HEK293 (cell line): ENCODE data around the gene SH3RF1.

Experiments used
- CTCF ChIA-PET: fragments of 350-600 bp; formaldehyde crosslinking; extraction: SDS; loops from one replicate; lab custom pipeline; 2021; ENCODE audit warnings: antibody characterized with exemption; lab: Yijun Ruan, JAX
- POLR2A ChIA-PET: fragments of 300-600 bp; formaldehyde crosslinking; extraction: SDS; loops from one replicate; lab custom pipeline; 2020; ENCODE audit warnings: antibody characterized with exemption, inconsistent platforms; lab: Yijun Ruan, JAX
- H3K27ac ChIP-seq: fragments of 200-500 bp; sonication (Bioruptor generic); 2 replicates; pipeline ENCODE4 v1.5.1; 2014; ENCODE audit warnings: low read depth, low read length, control low read depth, inconsistent platforms; ENCODE audit errors: extremely low read depth
- H3K36me3 ChIP-seq, 2 experiments: fragments of 200-500 bp in 1 of 2; sonication (Bioruptor generic) in 1 of 2; 1 replicate in 1 of 2; 2 replicates in 1 of 2; pipeline ENCODE4 v1.5.1; 2014 to 2017; ENCODE audit warnings: inconsistent platforms in 2 of 2, low read length in 2 of 2; ENCODE audit not compliant: control insufficient read depth in 2 of 2, insufficient read depth in 1 of 2
- H3K4me1 ChIP-seq: fragments of 200-500 bp; sonication (Bioruptor generic); 2 replicates; pipeline ENCODE4 v1.5.1; 2014; ENCODE audit warnings: mild to moderate bottlenecking, low read length, inconsistent platforms; ENCODE audit not compliant: control insufficient read depth, insufficient read depth
- H3K4me3 ChIP-seq: 2 replicates; pipeline ENCODE4 v1.5.1; 2011; ENCODE audit warnings: low read depth, mild to moderate bottlenecking, control low read depth, low read length, moderate library complexity
- H3K9me3 ChIP-seq: fragments of 200-500 bp; sonication (Bioruptor generic); 2 replicates; pipeline ENCODE4 v1.5.1; 2014; ENCODE audit warnings: low read depth, low read length, inconsistent platforms; ENCODE audit not compliant: control insufficient read depth, insufficient read depth
- ATF2 ChIP-seq: fragments of 450-650 bp; formaldehyde crosslinking; IDR thresholded peaks from 2 replicates; pipeline ENCODE4 v1.5.1; 2016; ENCODE audit warnings: missing biosample characterization, missing genetic modification characterization, low read depth
- KLF10 ChIP-seq: fragments of 450-650 bp; IDR thresholded peaks from 2 replicates; pipeline ENCODE4 v1.5.1; 2018; ENCODE audit warnings: missing biosample characterization, mild to moderate bottlenecking, missing genetic modification characterization
- MYNN ChIP-seq: fragments of 450-650 bp; formaldehyde crosslinking; IDR thresholded peaks from 2 replicates; pipeline ENCODE4 v1.5.1; 2016; ENCODE audit warnings: missing biosample characterization, missing genetic modification characterization, borderline replicate concordance
- SCRT2 ChIP-seq: fragments of 450-650 bp; formaldehyde crosslinking; IDR thresholded peaks from 2 replicates; pipeline ENCODE4 v1.5.1; 2016; ENCODE audit warnings: missing biosample characterization, missing genetic modification characterization
- SP7 ChIP-seq: fragments of 450-650 bp; formaldehyde crosslinking; IDR thresholded peaks from 2 replicates; pipeline ENCODE4 v1.5.1; 2016; ENCODE audit warnings: missing biosample characterization, missing genetic modification characterization
- ZFP37 ChIP-seq: fragments of 450-650 bp; formaldehyde crosslinking; IDR thresholded peaks from 2 replicates; pipeline ENCODE4 v1.5.1; 2016; ENCODE audit warnings: missing biosample characterization, missing genetic modification characterization
- ZNF10 ChIP-seq: fragments of 450-650 bp; formaldehyde crosslinking; IDR thresholded peaks from 2 replicates; pipeline ENCODE4 v1.5.1; 2017; ENCODE audit warnings: missing biosample characterization, missing genetic modification characterization
- ZNF112 ChIP-seq: fragments of 450-650 bp; formaldehyde crosslinking; IDR thresholded peaks from 2 replicates; pipeline ENCODE4 v1.5.0; 2017; ENCODE audit warnings: missing biosample characterization, missing genetic modification characterization
- ZNF146 ChIP-seq: fragments of 450-650 bp; formaldehyde crosslinking; IDR thresholded peaks from 2 replicates; pipeline ENCODE4 v1.5.1; 2016; ENCODE audit warnings: missing biosample characterization, missing genetic modification characterization
- ZNF148 ChIP-seq: fragments of 450-650 bp; formaldehyde crosslinking; IDR thresholded peaks from 2 replicates; pipeline ENCODE4 v1.5.0; 2017; ENCODE audit warnings: missing biosample characterization, missing genetic modification characterization, borderline replicate concordance
- ZNF18 ChIP-seq: fragments of 450-650 bp; formaldehyde crosslinking; IDR thresholded peaks from 2 replicates; pipeline ENCODE4 v1.5.1; 2016; ENCODE audit warnings: missing biosample characterization, missing genetic modification characterization
- ZNF660 ChIP-seq: fragments of 450-650 bp; IDR thresholded peaks from 2 replicates; pipeline ENCODE4 v1.5.1; 2018; ENCODE audit warnings: missing biosample characterization, mild to moderate bottlenecking, missing genetic modification characterization
- ZNF701 ChIP-seq: fragments of 450-650 bp; formaldehyde crosslinking; IDR thresholded peaks from 2 replicates; pipeline ENCODE4 v1.5.1; 2016; ENCODE audit warnings: missing biosample characterization, missing genetic modification characterization
- ZNF768 ChIP-seq: fragments of 450-650 bp; formaldehyde crosslinking; IDR thresholded peaks from 2 replicates; pipeline ENCODE4 v1.5.1; 2018; ENCODE audit warnings: missing biosample characterization, mild to moderate bottlenecking, missing genetic modification characterization
- ZNF792 ChIP-seq: fragments of 450-650 bp; formaldehyde crosslinking; IDR thresholded peaks from 2 replicates; pipeline ENCODE4 v1.5.1; 2016; ENCODE audit warnings: missing biosample characterization, missing genetic modification characterization
- TF ChIP-seq, protein P1 (sequence below): fragments of 450-650 bp; formaldehyde crosslinking; IDR thresholded peaks from 2 replicates; pipeline ENCODE4 v1.5.1; 2016; ENCODE audit warnings: missing biosample characterization, missing genetic modification characterization
- TF ChIP-seq, protein P2 (sequence below): fragments of 450-650 bp; formaldehyde crosslinking; IDR thresholded peaks from 2 replicates; pipeline ENCODE4 v1.5.1; 2016; ENCODE audit warnings: missing biosample characterization, missing genetic modification characterization

SH3RF1 gene

GRCh38 chr4:169105620-169106019 is 165.1 kb downstream of the SH3RF1 start:
- Histone ChIP-seq H3K27ac (no peak overlapping the region), H3K36me3 (peaks cover 10 to 24% of the 10 kb centered on the region in 2 experiments; a peak in 2 of 3 replicates), H3K4me1 (no peaks in the 10 kb centered on the region), H3K4me3 (no peak overlapping the region), H3K9me3 (no peaks in the 10 kb centered on the region)
- ChIA-PET POLR2A (no interaction called here), CTCF (no interaction called here)
- TF ChIP-seq ZNF660 (tag by site-specific recombination) (no peak), ZNF146 (no peak), SCRT2 (tag by site-specific recombination) (no peak), MYNN (tag by site-specific recombination) (no peak), ZNF148 (no peak), SP7 (tag by site-specific recombination) (no peak), ATF2 (tag by site-specific recombination) (no peak), ZNF792 (tag by site-specific recombination) (no peak), ZNF701 (tag by site-specific recombination) (no peak), ZNF18 (tag by site-specific recombination) (no peak), ZFP37 (tag by site-specific recombination) (no peak), ZNF112 (no peak), ZNF768 (tag by site-specific recombination) (no peak), ZNF10 (no peak), KLF10 (tag by site-specific recombination) (no peak)
- TF ChIP-seq, protein P1, sequence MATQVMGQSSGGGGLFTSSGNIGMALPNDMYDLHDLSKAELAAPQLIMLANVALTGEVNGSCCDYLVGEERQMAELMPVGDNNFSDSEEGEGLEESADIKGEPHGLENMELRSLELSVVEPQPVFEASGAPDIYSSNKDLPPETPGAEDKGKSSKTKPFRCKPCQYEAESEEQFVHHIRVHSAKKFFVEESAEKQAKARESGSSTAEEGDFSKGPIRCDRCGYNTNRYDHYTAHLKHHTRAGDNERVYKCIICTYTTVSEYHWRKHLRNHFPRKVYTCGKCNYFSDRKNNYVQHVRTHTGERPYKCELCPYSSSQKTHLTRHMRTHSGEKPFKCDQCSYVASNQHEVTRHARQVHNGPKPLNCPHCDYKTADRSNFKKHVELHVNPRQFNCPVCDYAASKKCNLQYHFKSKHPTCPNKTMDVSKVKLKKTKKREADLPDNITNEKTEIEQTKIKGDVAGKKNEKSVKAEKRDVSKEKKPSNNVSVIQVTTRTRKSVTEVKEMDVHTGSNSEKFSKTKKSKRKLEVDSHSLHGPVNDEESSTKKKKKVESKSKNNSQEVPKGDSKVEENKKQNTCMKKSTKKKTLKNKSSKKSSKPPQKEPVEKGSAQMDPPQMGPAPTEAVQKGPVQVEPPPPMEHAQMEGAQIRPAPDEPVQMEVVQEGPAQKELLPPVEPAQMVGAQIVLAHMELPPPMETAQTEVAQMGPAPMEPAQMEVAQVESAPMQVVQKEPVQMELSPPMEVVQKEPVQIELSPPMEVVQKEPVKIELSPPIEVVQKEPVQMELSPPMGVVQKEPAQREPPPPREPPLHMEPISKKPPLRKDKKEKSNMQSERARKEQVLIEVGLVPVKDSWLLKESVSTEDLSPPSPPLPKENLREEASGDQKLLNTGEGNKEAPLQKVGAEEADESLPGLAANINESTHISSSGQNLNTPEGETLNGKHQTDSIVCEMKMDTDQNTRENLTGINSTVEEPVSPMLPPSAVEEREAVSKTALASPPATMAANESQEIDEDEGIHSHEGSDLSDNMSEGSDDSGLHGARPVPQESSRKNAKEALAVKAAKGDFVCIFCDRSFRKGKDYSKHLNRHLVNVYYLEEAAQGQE = no peak
- TF ChIP-seq, protein P2, sequence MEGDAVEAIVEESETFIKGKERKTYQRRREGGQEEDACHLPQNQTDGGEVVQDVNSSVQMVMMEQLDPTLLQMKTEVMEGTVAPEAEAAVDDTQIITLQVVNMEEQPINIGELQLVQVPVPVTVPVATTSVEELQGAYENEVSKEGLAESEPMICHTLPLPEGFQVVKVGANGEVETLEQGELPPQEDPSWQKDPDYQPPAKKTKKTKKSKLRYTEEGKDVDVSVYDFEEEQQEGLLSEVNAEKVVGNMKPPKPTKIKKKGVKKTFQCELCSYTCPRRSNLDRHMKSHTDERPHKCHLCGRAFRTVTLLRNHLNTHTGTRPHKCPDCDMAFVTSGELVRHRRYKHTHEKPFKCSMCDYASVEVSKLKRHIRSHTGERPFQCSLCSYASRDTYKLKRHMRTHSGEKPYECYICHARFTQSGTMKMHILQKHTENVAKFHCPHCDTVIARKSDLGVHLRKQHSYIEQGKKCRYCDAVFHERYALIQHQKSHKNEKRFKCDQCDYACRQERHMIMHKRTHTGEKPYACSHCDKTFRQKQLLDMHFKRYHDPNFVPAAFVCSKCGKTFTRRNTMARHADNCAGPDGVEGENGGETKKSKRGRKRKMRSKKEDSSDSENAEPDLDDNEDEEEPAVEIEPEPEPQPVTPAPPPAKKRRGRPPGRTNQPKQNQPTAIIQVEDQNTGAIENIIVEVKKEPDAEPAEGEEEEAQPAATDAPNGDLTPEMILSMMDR (tag by site-specific recombination) = no peak
